GM20000 (cell line): Measurements from ENCODE around the gene CNR1.

ENCODE experiments used
- DNase-seq: peaks from one replicate; pipeline ENCODE4 v3.0.0; 2012; ENCODE audit warnings: low spot score
- CTCF ChIP-seq: IDR thresholded peaks from 2 replicates; pipeline ENCODE4 v1.5.1; 2012; ENCODE audit warnings: mild to moderate bottlenecking, control low read depth; ENCODE audit errors: extremely low read depth, missing control alignments

The CNR1 gene

GRCh38 chr6:88179692-88180091, 13.5 kb upstream of the CNR1 start:
- DNase-seq = peak; percentile 49
- TF ChIP-seq CTCF = no peak

- TF ChIP-seq CTCF = no peak
- DNase-seq = peak; percentile 44
Observed at GRCh38 chr6:88177961-88178464, 11.9 kb upstream of the CNR1 start.

GRCh38 chr6:88174906-88175305, 8.8 kb upstream of the CNR1 start:
- DNase-seq = no peak
- no peak for TF ChIP-seq CTCF

- no peak for TF ChIP-seq CTCF
- DNase-seq = no peak
Observed at GRCh38 chr6:88171312-88171711, 5.2 kb upstream of the CNR1 start.

- no peak for TF ChIP-seq CTCF
- DNase-seq = no peak
Observed at GRCh38 chr6:88168362-88168761, 2.2 kb upstream of the CNR1 start.

GRCh38 chr6:88167352-88167937, 1.3 kb upstream of the CNR1 start:
- peak; percentile 51 for DNase-seq
- no peak for TF ChIP-seq CTCF

- DNase-seq = peak; percentile 77
- no peak for TF ChIP-seq CTCF
Observed at GRCh38 chr6:88166493-88167351, 575 bp upstream of the CNR1 start.
